Effector CD4-positive, alpha-beta T cell (primary cell): Measurements from ENCODE around the gene PPAN.
A peak's percentile ranks its signal among the peaks of the same experiment; 100 is the strongest.

ENCODE experiments used
- DNase-seq: peaks from one replicate; pipeline ENCODE4 v3.0.0-alpha.2; 2020
- total RNA-seq: gene quantifications from one replicate; lab custom pipeline; 2026; lab: John Stamatoyannopoulos, UW

Gene PPAN, protein sequence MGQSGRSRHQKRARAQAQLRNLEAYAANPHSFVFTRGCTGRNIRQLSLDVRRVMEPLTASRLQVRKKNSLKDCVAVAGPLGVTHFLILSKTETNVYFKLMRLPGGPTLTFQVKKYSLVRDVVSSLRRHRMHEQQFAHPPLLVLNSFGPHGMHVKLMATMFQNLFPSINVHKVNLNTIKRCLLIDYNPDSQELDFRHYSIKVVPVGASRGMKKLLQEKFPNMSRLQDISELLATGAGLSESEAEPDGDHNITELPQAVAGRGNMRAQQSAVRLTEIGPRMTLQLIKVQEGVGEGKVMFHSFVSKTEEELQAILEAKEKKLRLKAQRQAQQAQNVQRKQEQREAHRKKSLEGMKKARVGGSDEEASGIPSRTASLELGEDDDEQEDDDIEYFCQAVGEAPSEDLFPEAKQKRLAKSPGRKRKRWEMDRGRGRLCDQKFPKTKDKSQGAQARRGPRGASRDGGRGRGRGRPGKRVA
- total RNA-seq: 14.6 reads per million, percentile 40 among the genes with 10 or more reads in this experiment

DNA sequence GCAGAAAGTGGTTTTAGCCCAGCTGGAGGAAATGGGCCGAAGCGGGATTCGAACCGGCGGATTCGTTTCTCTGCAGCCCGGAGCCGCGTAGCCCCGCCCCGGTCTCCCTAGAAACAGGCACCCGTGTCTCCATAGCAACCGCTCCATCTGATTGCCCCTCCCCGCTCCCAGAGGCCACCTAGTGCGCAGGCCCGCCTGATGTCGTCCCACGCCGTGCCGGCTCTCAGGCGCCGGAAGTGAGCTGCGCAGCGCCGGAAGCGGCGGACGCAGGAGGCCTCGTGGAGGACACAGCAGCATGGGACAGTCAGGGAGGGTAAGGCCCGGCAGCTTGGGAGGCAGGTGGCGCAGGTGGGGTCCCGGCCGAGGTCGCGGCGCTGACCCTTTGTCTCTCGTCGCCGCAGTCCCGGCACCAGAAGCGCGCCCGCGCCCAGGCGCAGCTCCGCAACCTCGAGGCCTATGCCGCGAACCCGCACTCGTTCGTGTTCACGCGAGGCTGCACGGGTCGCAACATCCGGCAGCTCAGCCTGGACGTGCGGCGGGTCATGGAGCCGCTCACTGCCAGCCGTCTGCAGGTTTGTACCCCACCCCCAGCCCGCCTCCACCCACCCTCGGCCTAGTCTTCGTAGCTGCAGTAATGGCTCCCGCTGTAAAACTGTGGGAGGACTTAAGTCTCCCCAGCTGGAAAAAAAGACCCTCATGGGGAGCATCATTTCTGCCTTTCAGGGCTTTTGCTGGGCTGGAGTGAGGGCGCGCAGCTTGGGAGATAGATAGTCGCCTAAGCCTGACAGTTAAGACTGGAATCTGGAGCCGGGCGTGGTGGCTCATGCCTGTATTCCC lies at the start of gene PPAN:
TSS of gene PPAN (plus strand) at position 263 of the 837 bp plus-strand sequence. CDS start at position 296, 33 bp downstream.
- DNase-seq: peak; percentile 97

DNA sequence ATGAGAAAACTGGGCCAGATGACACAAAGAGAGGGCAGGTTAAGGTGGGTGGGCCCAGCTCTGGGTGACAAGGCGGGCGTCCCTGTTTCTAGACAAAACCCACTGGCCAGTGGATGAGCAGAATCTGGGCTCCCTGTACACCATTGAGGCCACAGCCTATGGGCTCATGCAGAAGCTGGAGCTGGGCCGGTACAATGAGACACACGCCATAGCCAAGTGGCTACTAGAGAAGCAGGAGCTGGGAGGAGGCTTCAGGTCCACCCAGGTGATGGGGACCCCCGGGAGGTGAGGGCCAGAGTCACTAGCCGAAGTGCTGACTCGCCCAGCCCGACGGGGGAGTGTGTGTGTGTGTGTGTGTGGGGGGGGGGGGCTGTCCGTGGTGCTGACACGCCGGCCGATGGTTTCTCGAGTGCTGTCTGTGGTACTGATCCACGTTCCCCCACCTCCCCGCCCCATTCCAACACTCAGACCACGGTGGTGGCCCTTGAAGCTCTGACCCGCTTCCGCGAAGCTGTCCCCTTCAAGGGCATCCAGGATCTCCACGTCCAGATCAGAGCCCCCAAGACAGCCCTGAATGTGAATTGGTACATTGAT lies 44.3 kb upstream of the PPAN start:
- no peak for DNase-seq

DNA sequence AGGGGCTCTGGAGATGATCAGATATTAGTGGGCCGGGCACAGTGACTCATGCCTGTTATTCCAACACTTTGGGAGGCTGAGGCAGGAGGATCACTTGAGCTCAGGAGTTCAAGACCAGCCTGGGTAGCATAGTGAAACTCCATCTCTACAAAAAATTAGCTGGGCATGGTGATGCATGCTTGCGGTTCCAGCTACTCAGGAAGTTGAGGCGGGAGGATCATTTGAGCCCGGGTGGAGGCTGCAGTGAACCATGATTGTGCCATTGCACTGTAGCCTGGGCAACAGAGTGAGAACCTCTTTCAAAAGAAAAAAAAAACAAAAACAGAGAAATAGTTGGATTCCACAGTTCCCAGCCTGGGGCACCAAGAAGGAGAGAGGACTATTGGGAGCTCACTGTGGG lies 38.0 kb upstream of the PPAN start:
- DNase-seq: no peak

GRCh38 chr19:10069046-10069445 lies 37.1 kb upstream of the PPAN start:
- DNase-seq: no peak

DNA sequence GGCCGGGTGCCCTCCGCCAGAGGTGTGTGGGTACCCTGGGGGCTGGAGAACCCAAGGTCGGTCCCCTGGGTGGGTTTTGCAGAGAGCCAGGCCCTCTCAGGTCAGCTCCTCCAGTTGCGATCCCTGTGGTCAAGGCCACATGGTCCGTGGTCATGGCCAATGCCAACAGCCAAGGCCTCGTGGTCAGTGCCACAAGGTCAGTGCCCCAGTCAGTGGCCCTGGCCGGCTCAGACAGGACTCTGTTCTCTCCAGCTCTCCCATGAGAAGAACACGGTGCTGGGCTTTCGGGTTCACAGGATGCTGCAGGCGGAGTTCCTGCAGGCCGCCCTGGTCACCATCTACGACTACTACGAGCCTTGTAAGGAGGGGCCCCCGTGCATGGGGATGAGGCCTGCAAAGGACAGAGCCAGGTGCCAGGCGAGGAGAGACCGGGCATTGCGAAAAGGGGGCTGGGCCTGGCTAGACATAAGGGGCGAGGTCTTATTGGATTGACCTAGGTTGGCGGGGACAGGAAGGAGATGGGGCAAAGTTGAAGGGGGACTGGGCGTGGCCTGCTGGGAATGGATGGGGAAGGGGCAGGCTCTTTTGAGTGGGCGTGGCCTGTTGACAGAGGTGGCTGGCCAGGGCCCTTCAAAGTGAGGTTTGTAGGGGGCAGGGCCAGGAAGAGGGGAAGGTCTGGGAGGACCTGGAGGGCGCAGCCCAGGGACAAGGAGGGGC lies 35.3 kb upstream of the PPAN start:
- DNase-seq: no peak

DNA sequence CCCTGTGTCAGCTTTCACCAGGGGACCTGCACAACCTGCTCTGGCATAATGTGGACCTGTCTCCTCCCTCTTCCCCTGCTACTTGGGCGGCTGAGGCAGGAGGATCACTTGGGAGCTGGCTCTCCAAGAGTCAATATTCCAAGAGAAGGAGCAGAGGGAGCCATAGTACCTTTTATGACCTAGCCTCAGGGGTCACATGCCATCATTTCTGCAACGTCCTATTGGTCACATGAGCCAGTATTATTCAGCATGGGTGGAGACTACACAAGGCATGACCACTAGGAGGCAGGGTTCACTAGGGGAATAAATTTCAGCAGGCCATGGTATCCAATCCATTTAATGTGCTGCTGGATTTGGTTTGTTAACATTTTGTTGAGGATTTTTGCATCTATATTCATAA lies 32.0 kb upstream of the PPAN start:
- peak; percentile 44 for DNase-seq

DNA sequence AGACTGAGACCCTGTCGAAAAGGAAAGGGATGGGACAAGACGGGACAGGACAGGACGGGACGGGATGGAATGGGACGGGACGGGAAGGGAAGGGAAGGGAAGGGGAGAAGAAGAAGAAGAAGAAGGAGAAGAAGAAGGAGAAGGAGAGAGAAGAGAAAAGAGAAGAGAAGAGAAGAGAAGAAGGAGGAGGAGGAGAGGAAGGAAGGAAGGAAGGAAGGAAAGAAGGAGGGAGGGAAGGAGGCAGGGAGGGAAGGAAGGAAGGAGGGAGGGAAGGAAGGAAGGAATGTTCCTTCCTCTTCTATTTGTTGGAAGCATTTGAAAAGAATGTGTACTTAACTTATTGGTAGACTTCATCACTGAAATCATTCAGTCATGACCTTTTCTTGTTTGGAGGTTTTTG lies 29.6 kb upstream of the PPAN start:
- DNase-seq: no peak

- DNase-seq: no peak
Measured at GRCh38 chr19:10078329-10078728, 27.8 kb upstream of the PPAN start.

DNA sequence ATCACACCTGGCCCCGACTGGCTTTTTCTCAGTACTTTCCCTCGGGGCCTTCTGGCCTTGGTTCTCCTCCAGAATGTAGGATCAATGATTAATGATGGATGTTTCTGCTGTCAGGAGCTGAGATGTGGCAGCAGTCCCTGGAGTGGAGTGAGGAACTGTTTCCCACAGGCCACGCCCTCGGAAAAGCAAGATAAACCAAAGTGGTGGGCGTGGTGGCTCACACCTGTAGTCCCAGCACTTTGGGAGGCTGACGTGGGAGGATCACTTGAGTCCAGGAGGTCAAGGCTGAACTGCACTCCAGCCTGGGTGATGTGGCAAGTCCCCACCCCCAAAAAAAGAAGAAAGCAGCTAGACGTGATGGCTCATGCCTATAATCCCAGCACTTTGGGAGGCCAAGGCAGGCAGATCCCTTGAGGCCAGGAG lies 27.1 kb upstream of the PPAN start:
- no peak for DNase-seq

GRCh38 chr19:10083911-10084310 lies 22.3 kb upstream of the PPAN start:
- DNase-seq: no peak

DNA sequence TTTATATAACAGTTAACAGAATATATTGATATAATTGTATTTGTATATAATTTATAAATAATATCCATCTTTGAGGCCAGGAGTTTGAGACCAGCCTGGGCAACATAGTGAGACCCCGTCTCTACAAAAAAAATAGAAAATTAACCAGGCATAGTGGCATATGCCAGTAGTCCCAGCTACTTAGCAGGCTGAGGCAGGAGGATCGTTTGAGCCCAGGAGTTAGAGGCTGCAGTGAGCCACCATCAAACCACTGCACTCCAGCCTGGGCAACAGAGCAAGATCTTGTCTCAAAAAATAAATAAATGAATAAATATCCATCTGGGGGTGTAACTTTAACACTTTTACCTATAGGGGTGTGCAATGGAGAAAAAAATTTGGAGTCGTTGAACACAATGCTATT lies 21.4 kb upstream of the PPAN start:
- DNase-seq: no peak

DNA sequence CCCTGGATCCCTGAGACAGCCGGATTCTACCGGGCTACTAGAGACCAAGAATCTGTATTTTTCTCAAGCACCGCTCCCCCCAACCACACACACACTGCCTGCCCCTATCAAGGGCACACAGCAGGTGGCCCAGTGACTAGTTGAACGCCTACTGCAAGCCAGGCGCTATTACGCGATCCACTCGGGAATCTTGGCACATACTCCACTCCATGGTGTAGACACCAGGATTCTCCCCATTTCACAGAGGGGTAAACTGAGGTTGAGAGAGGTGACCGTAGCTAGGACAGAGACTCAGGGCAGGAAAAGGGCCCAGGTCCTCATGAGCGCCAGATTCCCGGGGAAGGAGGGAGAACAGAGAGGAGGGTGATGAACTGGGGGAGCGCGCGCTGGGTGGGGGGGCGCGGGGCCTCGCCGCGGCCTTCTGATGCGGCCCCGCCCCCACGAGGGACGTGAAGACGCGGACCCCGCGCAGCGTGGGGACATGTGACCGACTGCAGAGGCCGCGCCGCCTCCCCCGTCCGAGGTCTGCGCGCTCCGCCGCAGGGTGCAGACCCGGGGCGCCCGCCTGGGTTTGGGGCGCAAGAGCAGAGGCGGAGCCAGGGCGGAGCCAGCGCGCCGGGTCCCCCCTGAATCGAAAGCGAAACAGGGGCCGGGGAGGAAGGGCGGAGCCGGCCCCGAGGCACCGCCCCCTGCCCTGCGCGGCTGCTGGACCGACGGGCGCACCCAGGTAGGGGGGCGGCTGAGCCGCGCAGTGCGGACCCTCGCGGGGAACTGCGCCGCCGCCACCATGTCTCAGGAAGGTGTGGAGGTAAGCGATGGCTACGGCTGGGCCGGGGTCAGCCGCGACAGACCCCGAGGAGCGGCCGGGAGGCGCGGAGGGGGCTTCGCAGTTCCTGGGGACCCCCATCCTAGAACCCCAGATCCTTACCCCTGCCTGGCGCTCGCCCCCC lies 20.2 kb upstream of the PPAN start, which contains the start of gene SHFL:
TSS of gene SHFL (plus strand) at position 677 of the 950 bp plus-strand sequence. CDS start at position 788, 111 bp downstream.
- peak; percentile 80 for DNase-seq

- no peak for DNase-seq
Measured at GRCh38 chr19:10086591-10087192, 19.5 kb upstream of the PPAN start.

- no peak for DNase-seq
Measured at GRCh38 chr19:10087296-10088061, 18.7 kb upstream of the PPAN start.

GRCh38 chr19:10088949-10089554 lies 17.1 kb upstream of the PPAN start:
- no peak for DNase-seq

- no peak for DNase-seq
Measured at GRCh38 chr19:10089801-10090375, 16.3 kb upstream of the PPAN start.

DNA sequence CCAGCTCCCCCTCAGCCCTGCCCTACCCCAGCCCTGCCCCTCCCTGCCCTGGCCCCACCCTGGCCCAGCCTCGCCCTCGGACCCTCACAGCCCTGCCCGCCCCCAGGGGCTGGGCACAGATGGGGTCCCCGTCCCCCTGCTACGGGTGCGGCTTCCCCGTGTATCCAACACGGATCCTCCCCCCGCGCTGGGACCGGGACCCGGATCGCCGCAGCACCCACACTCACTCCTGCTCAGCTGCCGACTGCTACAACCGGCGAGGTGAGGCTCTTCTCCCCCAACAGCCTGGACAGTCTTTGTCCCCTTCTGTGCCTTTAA lies 14.8 kb upstream of the PPAN start:
- no peak for DNase-seq

- no peak for DNase-seq
Measured at GRCh38 chr19:10091895-10092641, 14.1 kb upstream of the PPAN start.
